Left forelimb (tissue), 1 donor: ENCODE results near the gene GOPC.

Experiments used
- DNase-seq: peaks from one replicate; pipeline ENCODE4 v3.0.0-alpha.2; 2018; ENCODE audit warnings: low spot score

The GOPC gene

GRCh38 chr6:117513778-117514365 lies 88.4 kb downstream of the GOPC start:
- DNase-seq: no peak

- DNase-seq: no peak
Observed at GRCh38 chr6:117512987-117513573, 89.2 kb downstream of the GOPC start.

- no peak for DNase-seq
Observed at GRCh38 chr6:117512056-117512828, 90.1 kb downstream of the GOPC start.
